Stomach (tissue), 4 donors: ENCODE data around the gene TIGD3.

ENCODE experiments used
- EP300 ChIP-seq: sonication (generic); formaldehyde crosslinking; IDR thresholded peaks from one replicate; pipeline ENCODE4 v1.6.1; 2017; ENCODE audit warnings: antibody characterized with exemption
- POLR2A ChIP-seq, 4 donors: fragments of 450-650 bp; IDR thresholded peaks; one replicate each; pipeline ENCODE4 v1.6.1; 2016; ENCODE audit warnings: antibody characterized with exemption in 4 of 4, control low read depth in 2 of 4, mild to moderate bottlenecking in 1 of 4, moderate library complexity in 1 of 4
- TF ChIP-seq, protein P1 (sequence below), 7 experiments: fragments of 450-650 bp in 4 of 7; fragments of 200-600 bp in 3 of 7; sonication (generic) in 3 of 7; IDR thresholded peaks; one replicate each; pipeline ENCODE4 v1.5.1; 2016 to 2019; ENCODE audit warnings: antibody characterized with exemption in 7 of 7, control low read depth in 2 of 7, mild to moderate bottlenecking in 1 of 7

DNA sequence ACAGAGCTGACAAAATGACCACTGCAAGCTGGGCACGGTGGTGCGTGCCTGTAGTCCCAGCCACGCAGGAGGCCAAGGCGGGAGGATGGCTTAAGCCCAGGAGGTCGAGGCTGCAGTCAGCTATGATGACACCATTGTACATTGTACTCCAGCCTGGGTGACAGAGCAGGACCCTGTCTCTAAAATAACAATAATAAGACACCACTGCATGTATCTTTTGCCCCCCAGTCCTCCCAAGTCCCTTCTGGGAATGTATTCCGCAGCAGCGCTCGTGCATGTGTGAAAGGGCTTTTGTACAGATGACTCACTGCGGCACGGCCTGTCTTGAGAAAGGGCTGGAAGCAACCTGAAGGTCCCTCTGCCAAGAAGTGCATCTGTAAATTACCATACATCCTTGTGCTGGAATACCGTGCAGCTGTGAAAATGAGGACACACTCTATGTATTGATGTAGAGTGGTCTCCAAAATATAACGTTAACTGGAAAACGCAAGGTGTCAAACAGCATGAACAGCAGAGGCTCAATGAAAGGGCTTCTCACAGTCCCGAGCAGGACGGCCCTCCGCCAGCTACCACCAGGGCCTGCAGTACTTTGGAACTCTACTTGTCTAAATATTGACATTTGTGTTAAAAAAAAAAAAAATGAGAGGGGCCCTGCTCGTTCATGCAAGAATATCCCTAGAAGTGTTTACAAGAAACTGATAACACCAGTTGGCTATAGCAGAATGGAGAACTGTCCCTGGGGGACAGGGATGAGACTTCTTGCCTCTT, 48.9 kb upstream of the TIGD3 start:
- TF ChIP-seq EP300 (no peak), POLR2A (IDR thresholded peaks at IDR 0.05) (no peak)
- TF ChIP-seq, protein P1, sequence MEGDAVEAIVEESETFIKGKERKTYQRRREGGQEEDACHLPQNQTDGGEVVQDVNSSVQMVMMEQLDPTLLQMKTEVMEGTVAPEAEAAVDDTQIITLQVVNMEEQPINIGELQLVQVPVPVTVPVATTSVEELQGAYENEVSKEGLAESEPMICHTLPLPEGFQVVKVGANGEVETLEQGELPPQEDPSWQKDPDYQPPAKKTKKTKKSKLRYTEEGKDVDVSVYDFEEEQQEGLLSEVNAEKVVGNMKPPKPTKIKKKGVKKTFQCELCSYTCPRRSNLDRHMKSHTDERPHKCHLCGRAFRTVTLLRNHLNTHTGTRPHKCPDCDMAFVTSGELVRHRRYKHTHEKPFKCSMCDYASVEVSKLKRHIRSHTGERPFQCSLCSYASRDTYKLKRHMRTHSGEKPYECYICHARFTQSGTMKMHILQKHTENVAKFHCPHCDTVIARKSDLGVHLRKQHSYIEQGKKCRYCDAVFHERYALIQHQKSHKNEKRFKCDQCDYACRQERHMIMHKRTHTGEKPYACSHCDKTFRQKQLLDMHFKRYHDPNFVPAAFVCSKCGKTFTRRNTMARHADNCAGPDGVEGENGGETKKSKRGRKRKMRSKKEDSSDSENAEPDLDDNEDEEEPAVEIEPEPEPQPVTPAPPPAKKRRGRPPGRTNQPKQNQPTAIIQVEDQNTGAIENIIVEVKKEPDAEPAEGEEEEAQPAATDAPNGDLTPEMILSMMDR (IDR thresholded peaks at IDR 0.05): no peak
